ENCODE data around the gene OR6B1.

OR6B1 gene

GRCh38 chr7:143979359-143979758, 20.8 kb upstream of the OR6B1 start:
- Histone ChIP-seq H3K9ac (ENCODE audit: low read depth, low read length) (no peak overlapping the region), H3K36me3 (ENCODE audit: control insufficient read depth, insufficient read depth, low read length) (no peaks in the 10 kb centered on the region), H3K4me1 (ENCODE audit: control insufficient read depth, insufficient read depth, low read length) (no peaks in the 10 kb centered on the region), H3K9me3 (ENCODE audit: control insufficient read depth, insufficient read depth, low read length) (no peaks in the 10 kb centered on the region), H3K27me3 (ENCODE audit: control insufficient read depth, insufficient read depth, low read length) (no peaks in the 10 kb centered on the region), H3K4me3 (ENCODE audit: low read depth, low read length) (no peak overlapping the region)

GRCh38 chr7:143979998-143980397, 20.1 kb upstream of the OR6B1 start:
- H3K27me3 ChIP-seq (ENCODE audit: control insufficient read depth, insufficient read depth, low read length): no peaks in the 10 kb centered on the region
- H3K9me3 ChIP-seq (ENCODE audit: control insufficient read depth, insufficient read depth, low read length): no peaks in the 10 kb centered on the region
- H3K36me3 ChIP-seq (ENCODE audit: control insufficient read depth, insufficient read depth, low read length): no peaks in the 10 kb centered on the region
- no peak overlapping the region for H3K9ac ChIP-seq (ENCODE audit: low read depth, low read length)
- H3K4me3 ChIP-seq (ENCODE audit: low read depth, low read length): no peak overlapping the region
- no peaks in the 10 kb centered on the region for H3K4me1 ChIP-seq (ENCODE audit: control insufficient read depth, insufficient read depth, low read length)

GRCh38 chr7:143980746-143981510, 19.2 kb upstream of the OR6B1 start:
- H3K27me3 ChIP-seq (ENCODE audit: control insufficient read depth, insufficient read depth, low read length): no peaks in the 10 kb centered on the region
- H3K4me1 ChIP-seq (ENCODE audit: control insufficient read depth, insufficient read depth, low read length): no peaks in the 10 kb centered on the region
- no peak overlapping the region for H3K9ac ChIP-seq (ENCODE audit: low read depth, low read length)
- no peak overlapping the region for H3K4me3 ChIP-seq (ENCODE audit: low read depth, low read length)
- no peaks in the 10 kb centered on the region for H3K36me3 ChIP-seq (ENCODE audit: control insufficient read depth, insufficient read depth, low read length)
- no peaks in the 10 kb centered on the region for H3K9me3 ChIP-seq (ENCODE audit: control insufficient read depth, insufficient read depth, low read length)

GRCh38 chr7:143983960-143984359, 16.2 kb upstream of the OR6B1 start:
- Histone ChIP-seq H3K36me3 (ENCODE audit: control insufficient read depth, insufficient read depth, low read length) (no peaks in the 10 kb centered on the region), H3K27me3 (ENCODE audit: control insufficient read depth, insufficient read depth, low read length) (no peaks in the 10 kb centered on the region), H3K9ac (ENCODE audit: low read depth, low read length) (no peak overlapping the region), H3K4me3 (ENCODE audit: low read depth, low read length) (no peak overlapping the region), H3K4me1 (ENCODE audit: control insufficient read depth, insufficient read depth, low read length) (no peaks in the 10 kb centered on the region), H3K9me3 (ENCODE audit: control insufficient read depth, insufficient read depth, low read length) (no peaks in the 10 kb centered on the region)

GRCh38 chr7:143987513-143987912, 12.6 kb upstream of the OR6B1 start:
- H3K4me1 ChIP-seq (ENCODE audit: control insufficient read depth, insufficient read depth, low read length): no peaks in the 10 kb centered on the region
- no peaks in the 10 kb centered on the region for H3K36me3 ChIP-seq (ENCODE audit: control insufficient read depth, insufficient read depth, low read length)
- H3K4me3 ChIP-seq (ENCODE audit: low read depth, low read length): no peak overlapping the region
- no peaks in the 10 kb centered on the region for H3K9me3 ChIP-seq (ENCODE audit: control insufficient read depth, insufficient read depth, low read length)
- no peaks in the 10 kb centered on the region for H3K27me3 ChIP-seq (ENCODE audit: control insufficient read depth, insufficient read depth, low read length)
- H3K9ac ChIP-seq (ENCODE audit: low read depth, low read length): no peak overlapping the region

GRCh38 chr7:143988976-143989745, 11.0 kb upstream of the OR6B1 start:
- no peaks in the 10 kb centered on the region for H3K36me3 ChIP-seq (ENCODE audit: control insufficient read depth, insufficient read depth, low read length)
- H3K4me3 ChIP-seq (ENCODE audit: low read depth, low read length): no peak overlapping the region
- H3K27me3 ChIP-seq (ENCODE audit: control insufficient read depth, insufficient read depth, low read length): no peaks in the 10 kb centered on the region
- H3K9me3 ChIP-seq (ENCODE audit: control insufficient read depth, insufficient read depth, low read length): no peaks in the 10 kb centered on the region
- no peaks in the 10 kb centered on the region for H3K4me1 ChIP-seq (ENCODE audit: control insufficient read depth, insufficient read depth, low read length)
- H3K9ac ChIP-seq (ENCODE audit: low read depth, low read length): no peak overlapping the region

- H3K9ac ChIP-seq (ENCODE audit: low read depth, low read length): no peak overlapping the region
- no peak overlapping the region for H3K4me3 ChIP-seq (ENCODE audit: low read depth, low read length)
- no peaks in the 10 kb centered on the region for H3K9me3 ChIP-seq (ENCODE audit: control insufficient read depth, insufficient read depth, low read length)
- no peaks in the 10 kb centered on the region for H3K27me3 ChIP-seq (ENCODE audit: control insufficient read depth, insufficient read depth, low read length)
- no peaks in the 10 kb centered on the region for H3K36me3 ChIP-seq (ENCODE audit: control insufficient read depth, insufficient read depth, low read length)
- H3K4me1 ChIP-seq (ENCODE audit: control insufficient read depth, insufficient read depth, low read length): no peaks in the 10 kb centered on the region
Measured at GRCh38 chr7:143992670-143993069, 7.5 kb upstream of the OR6B1 start.

- Histone ChIP-seq H3K4me1 (ENCODE audit: control insufficient read depth, insufficient read depth, low read length) (no peaks in the 10 kb centered on the region), H3K9me3 (ENCODE audit: control insufficient read depth, insufficient read depth, low read length) (no peaks in the 10 kb centered on the region), H3K4me3 (ENCODE audit: low read depth, low read length) (no peak overlapping the region), H3K36me3 (ENCODE audit: control insufficient read depth, insufficient read depth, low read length) (no peaks in the 10 kb centered on the region), H3K9ac (ENCODE audit: low read depth, low read length) (no peak overlapping the region), H3K27me3 (ENCODE audit: control insufficient read depth, insufficient read depth, low read length) (no peaks in the 10 kb centered on the region)
Measured at GRCh38 chr7:143993924-143994323, 6.2 kb upstream of the OR6B1 start.

GRCh38 chr7:144001543-144001942, 1.4 kb downstream of the OR6B1 start:
- Histone ChIP-seq H3K9me3 (ENCODE audit: control insufficient read depth, insufficient read depth, low read length) (no peaks in the 10 kb centered on the region), H3K4me3 (ENCODE audit: low read depth, low read length) (no peak overlapping the region), H3K4me1 (ENCODE audit: control insufficient read depth, insufficient read depth, low read length) (no peaks in the 10 kb centered on the region), H3K9ac (ENCODE audit: low read depth, low read length) (no peak overlapping the region), H3K27me3 (ENCODE audit: control insufficient read depth, insufficient read depth, low read length) (no peaks in the 10 kb centered on the region), H3K36me3 (ENCODE audit: control insufficient read depth, insufficient read depth, low read length) (no peaks in the 10 kb centered on the region)

- Histone ChIP-seq H3K4me3 (ENCODE audit: low read depth, low read length) (no peak overlapping the region), H3K36me3 (ENCODE audit: control insufficient read depth, insufficient read depth, low read length) (no peaks in the 10 kb centered on the region), H3K9ac (ENCODE audit: low read depth, low read length) (no peak overlapping the region), H3K4me1 (ENCODE audit: control insufficient read depth, insufficient read depth, low read length) (no peaks in the 10 kb centered on the region), H3K9me3 (ENCODE audit: control insufficient read depth, insufficient read depth, low read length) (no peaks in the 10 kb centered on the region), H3K27me3 (ENCODE audit: control insufficient read depth, insufficient read depth, low read length) (no peaks in the 10 kb centered on the region)
Measured at GRCh38 chr7:144004703-144005102, 4.6 kb downstream of the OR6B1 start.

GRCh38 chr7:144006029-144006691, 6.0 kb downstream of the OR6B1 start:
- no peak overlapping the region for H3K9ac ChIP-seq (ENCODE audit: low read depth, low read length)
- H3K4me1 ChIP-seq (ENCODE audit: control insufficient read depth, insufficient read depth, low read length): no peaks in the 10 kb centered on the region
- no peaks in the 10 kb centered on the region for H3K9me3 ChIP-seq (ENCODE audit: control insufficient read depth, insufficient read depth, low read length)
- H3K27me3 ChIP-seq (ENCODE audit: control insufficient read depth, insufficient read depth, low read length): no peaks in the 10 kb centered on the region
- H3K36me3 ChIP-seq (ENCODE audit: control insufficient read depth, insufficient read depth, low read length): no peaks in the 10 kb centered on the region
- no peak overlapping the region for H3K4me3 ChIP-seq (ENCODE audit: low read depth, low read length)

GRCh38 chr7:144006692-144007042, 6.5 kb downstream of the OR6B1 start:
- Histone ChIP-seq H3K27me3 (ENCODE audit: control insufficient read depth, insufficient read depth, low read length) (no peaks in the 10 kb centered on the region), H3K9me3 (ENCODE audit: control insufficient read depth, insufficient read depth, low read length) (no peaks in the 10 kb centered on the region), H3K4me3 (ENCODE audit: low read depth, low read length) (no peak overlapping the region), H3K9ac (ENCODE audit: low read depth, low read length) (no peak overlapping the region), H3K36me3 (ENCODE audit: control insufficient read depth, insufficient read depth, low read length) (no peaks in the 10 kb centered on the region), H3K4me1 (ENCODE audit: control insufficient read depth, insufficient read depth, low read length) (no peaks in the 10 kb centered on the region)

Measured in iPS-15b (cell line).